Endothelial cell (in vitro differentiated cells): ENCODE data around the gene RABL3. TPM values are rescaled to one million over a fixed set of nuclear protein-coding genes. Genes with fewer than 3 reads are reported as not detected.
A peak's percentile ranks its signal among the peaks of the same experiment; 100 is the strongest.

Source experiments
- DNase-seq: peaks from one replicate; pipeline ENCODE4 v3.0.0; 2021; ENCODE audit warnings: low spot score
- H3K27ac Mint-ChIP-seq: one replicate; pipeline ENCODE4 v1.8.0; 2021; ENCODE audit warnings: mixed read lengths, inconsistent platforms; ENCODE audit not compliant: unreplicated experiment
- H3K27me3 Mint-ChIP-seq: one replicate; pipeline ENCODE4 v1.8.0; 2021; ENCODE audit warnings: mild to moderate bottlenecking, moderate library complexity, mixed read lengths, inconsistent platforms; ENCODE audit not compliant: unreplicated experiment
- H3K36me3 Mint-ChIP-seq: one replicate; pipeline ENCODE4 v1.8.0; 2021; ENCODE audit warnings: mild to moderate bottlenecking, low read depth, mixed read lengths, inconsistent platforms; ENCODE audit not compliant: unreplicated experiment
- H3K4me1 Mint-ChIP-seq: one replicate; pipeline ENCODE4 v1.8.0; 2021; ENCODE audit warnings: mild to moderate bottlenecking, mixed read lengths, inconsistent platforms; ENCODE audit not compliant: unreplicated experiment
- H3K4me3 Mint-ChIP-seq: one replicate; pipeline ENCODE4 v1.8.0; 2021; ENCODE audit warnings: mild to moderate bottlenecking, mixed read lengths, inconsistent platforms; ENCODE audit not compliant: unreplicated experiment
- H3K9me3 Mint-ChIP-seq: one replicate; pipeline ENCODE4 v1.8.0; 2021; ENCODE audit warnings: mixed read lengths, inconsistent platforms; ENCODE audit not compliant: unreplicated experiment
- CTCF ChIP-seq: fragments of 200-600 bp; sonication (generic); IDR thresholded peaks from one replicate; pipeline ENCODE4 v1.5.0; 2021; ENCODE audit warnings: antibody characterized with exemption; ENCODE audit not compliant: unreplicated experiment
- total RNA-seq: library from RNA; stranded (reverse); fragmentation: NEBNext Ultra II Directional; extraction: Animal tissue kit (Norgen Biotek cat#: 25700); gene quantifications from one replicate; pipeline ENCODE4 v1.2.1, GENCODE V29; 2021; ENCODE audit not compliant: unreplicated experiment

Gene RABL3
- total RNA-seq, 1 donor from 2014 or later = 15.1 TPM

GRCh38 chr3:120652281-120652680, 90.0 kb downstream of the RABL3 start:
- no peak for TF ChIP-seq CTCF
- peaks cover 4% of the 10 kb centered on the region for H3K36me3 Mint-ChIP-seq
- H3K27ac Mint-ChIP-seq = no peak overlapping the region
- no peaks in the 10 kb centered on the region for H3K27me3 Mint-ChIP-seq
- H3K4me3 Mint-ChIP-seq = no peak overlapping the region
- no peak for DNase-seq
- peaks cover 3% of the 10 kb centered on the region for H3K4me1 Mint-ChIP-seq
- no peaks in the 10 kb centered on the region for H3K9me3 Mint-ChIP-seq

- DNase-seq = no peak
- Mint-ChIP-seq H3K27me3 (no peaks in the 10 kb centered on the region), H3K4me3 (peak overlapping the region; percentile 16), H3K9me3 (no peaks in the 10 kb centered on the region), H3K4me1 (peaks cover 3% of the 10 kb centered on the region), H3K36me3 (peaks cover 4% of the 10 kb centered on the region), H3K27ac (no peak overlapping the region)
- TF ChIP-seq CTCF = no peak
These were observed 92.0 kb downstream of the RABL3 start for GRCh38 chr3:120650311-120650710.

- Mint-ChIP-seq H3K27ac (no peak overlapping the region), H3K9me3 (no peaks in the 10 kb centered on the region), H3K27me3 (no peaks in the 10 kb centered on the region), H3K4me1 (peaks cover 4% of the 10 kb centered on the region), H3K4me3 (no peak overlapping the region), H3K36me3 (peaks cover 4% of the 10 kb centered on the region)
- no peak for TF ChIP-seq CTCF
- no peak for DNase-seq
These were observed 92.5 kb downstream of the RABL3 start for GRCh38 chr3:120649830-120650233.

- Mint-ChIP-seq H3K4me3 (no peak overlapping the region), H3K4me1 (peaks cover 10% of the 10 kb centered on the region), H3K27ac (no peak overlapping the region), H3K27me3 (no peaks in the 10 kb centered on the region), H3K9me3 (no peaks in the 10 kb centered on the region), H3K36me3 (peaks cover 4% of the 10 kb centered on the region)
- DNase-seq = no peak
- no peak for TF ChIP-seq CTCF
These were observed 94.0 kb downstream of the RABL3 start for GRCh38 chr3:120648290-120648689.

GRCh38 chr3:120646771-120647432, 95.4 kb downstream of the RABL3 start:
- peaks cover 4% of the 10 kb centered on the region for H3K36me3 Mint-ChIP-seq
- H3K27ac Mint-ChIP-seq = no peak overlapping the region
- H3K4me1 Mint-ChIP-seq = peaks cover 15% of the 10 kb centered on the region
- H3K9me3 Mint-ChIP-seq = no peaks in the 10 kb centered on the region
- no peaks in the 10 kb centered on the region for H3K27me3 Mint-ChIP-seq
- no peak for DNase-seq
- H3K4me3 Mint-ChIP-seq = no peak overlapping the region
- TF ChIP-seq CTCF = no peak
